H1 (cell line): Measurements from ENCODE around the gene FNDC10. TPM values are rescaled to one million over a fixed set of nuclear protein-coding genes. Genes with fewer than 3 reads are reported as not detected.

Experiments
- CHD2 ChIP-seq: IDR thresholded peaks from 2 replicates; pipeline ENCODE4 v1.6.1; 2012; ENCODE audit warnings: low read length, improper control_type of control experiment
- CREB1 ChIP-seq: IDR thresholded peaks from 2 replicates; pipeline ENCODE4 v1.6.1; 2012; ENCODE audit warnings: inconsistent platforms
- EZH2 ChIP-seq: fragments of 200-600 bp; sonication (generic); IDR thresholded peaks from 2 replicates; pipeline ENCODE4 v1.7.1; 2012; ENCODE audit warnings: low read depth, mild to moderate bottlenecking, moderate library complexity, low read length, inconsistent platforms; ENCODE audit not compliant: severe bottlenecking
- KDM5A ChIP-seq: fragments of 200-600 bp; IDR thresholded peaks from 2 replicates; pipeline ENCODE4 v1.7.1; 2012; ENCODE audit warnings: mild to moderate bottlenecking, low read length, inconsistent platforms, mixed read lengths
- MAX ChIP-seq: IDR thresholded peaks from 2 replicates; pipeline ENCODE4 v1.6.1; 2012; ENCODE audit warnings: inconsistent platforms
- POLR2AphosphoS5 ChIP-seq: IDR thresholded peaks from 2 replicates; pipeline ENCODE4 v1.6.1; 2011; ENCODE audit warnings: low read depth, low read length
- RBBP5 ChIP-seq: IDR thresholded peaks from 2 replicates; pipeline ENCODE4 v1.7.1; 2012; ENCODE audit warnings: low read depth, mild to moderate bottlenecking, inconsistent platforms, low read length, moderate library complexity, borderline replicate concordance
- RFX5 ChIP-seq: IDR thresholded peaks from 2 replicates; pipeline ENCODE4 v1.6.1; 2011; ENCODE audit warnings: low read depth, low read length, improper control_type of control experiment, borderline replicate concordance
- SAP30 ChIP-seq: fragments of 300-600 bp; sonication (generic); IDR thresholded peaks from 2 replicates; pipeline ENCODE4 v1.7.1; 2012; ENCODE audit warnings: low read length, moderate library complexity, mild to moderate bottlenecking, inconsistent platforms; ENCODE audit not compliant: insufficient read depth, insufficient replicate concordance
- SP2 ChIP-seq: IDR thresholded peaks from 2 replicates; pipeline ENCODE4 v1.6.1; 2012; ENCODE audit warnings: mild to moderate bottlenecking, low read length, inconsistent platforms
- polyA plus RNA-seq, 7 experiments: library from polyadenylated mRNA; depleted of rRNA in 3 of 7; stranded (reverse) in 5 of 7; unstranded in 2 of 7; fragments of >200 nt in 5 of 7; fragments of 200-250 nt in 2 of 7; gene quantifications; 1 replicate in 5 of 7; 2 replicates in 1 of 7; 4 replicates in 1 of 7; pipeline versions ENCODE4 v1.2.1 to v1.2.3, GENCODE V29; 2011 to 2013; ENCODE audit warnings: missing spikeins in 2 of 7, mixed read lengths in 2 of 7
- total RNA-seq: library from RNA; stranded (reverse); fragmentation: NEBNext Ultra II Directional; extraction: Animal tissue kit (Norgen Biotek cat#: 25700); gene quantifications from 2 replicates; pipeline ENCODE4 v1.2.1, GENCODE V29; 2021
- TF ChIP-seq, protein P1 (sequence below): IDR thresholded peaks from 2 replicates; pipeline ENCODE4 v1.6.1; 2012; ENCODE audit warnings: inconsistent platforms

The FNDC10 gene
- total and polyA plus RNA-seq, 2 of the 8 experiments (the other 6 are each of a cell fraction or from before 2014, with no cell fraction given): 19.0 to 21.8 TPM

DNA sequence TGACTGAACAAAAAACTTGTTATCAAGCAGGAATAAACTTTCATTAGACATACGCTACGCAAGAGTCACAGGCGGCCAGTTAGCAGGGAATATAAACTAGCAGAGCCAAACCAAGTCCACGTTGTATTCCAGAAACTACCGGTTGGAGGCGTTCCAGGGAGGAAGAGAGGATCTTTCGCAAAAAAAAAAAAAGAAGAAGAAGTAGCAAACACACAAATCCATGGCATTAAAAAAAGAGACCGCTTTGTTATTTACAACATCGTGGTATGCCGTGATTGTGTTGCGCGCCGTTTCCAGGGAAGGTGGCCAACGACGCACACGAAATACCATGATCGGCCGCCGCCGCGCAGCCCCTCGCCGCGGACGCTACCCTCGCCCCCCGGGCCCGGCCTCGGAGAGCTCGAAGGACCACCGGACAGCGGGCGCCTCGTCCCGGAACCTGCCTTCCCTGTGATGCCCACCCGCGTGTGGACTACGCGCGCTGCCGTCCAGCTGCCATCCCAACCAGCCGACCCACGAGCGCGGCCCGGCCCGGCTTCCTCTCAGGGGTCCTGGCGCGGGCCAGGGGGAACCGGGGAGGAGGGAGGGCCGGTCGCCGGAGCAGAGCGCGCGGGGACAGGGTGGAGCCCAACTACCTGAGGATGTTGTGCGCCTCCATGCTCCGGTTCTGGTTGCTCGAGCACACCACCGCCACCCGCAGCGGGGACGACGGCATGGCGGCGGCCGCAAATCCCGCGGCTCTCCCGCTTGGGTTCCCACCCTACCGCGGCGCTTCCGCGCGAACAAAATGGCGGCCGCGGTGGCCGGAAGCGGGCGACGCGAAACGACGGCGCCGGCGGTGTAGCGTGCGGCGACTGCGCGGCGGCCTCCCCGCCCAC lies 25.9 kb downstream of the FNDC10 start (continued):
- TF ChIP-seq, protein P1, sequence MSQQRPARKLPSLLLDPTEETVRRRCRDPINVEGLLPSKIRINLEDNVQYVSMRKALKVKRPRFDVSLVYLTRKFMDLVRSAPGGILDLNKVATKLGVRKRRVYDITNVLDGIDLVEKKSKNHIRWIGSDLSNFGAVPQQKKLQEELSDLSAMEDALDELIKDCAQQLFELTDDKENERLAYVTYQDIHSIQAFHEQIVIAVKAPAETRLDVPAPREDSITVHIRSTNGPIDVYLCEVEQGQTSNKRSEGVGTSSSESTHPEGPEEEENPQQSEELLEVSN: no peak
- TF ChIP-seq EZH2 (no peak), RBBP5 (peak; percentile 71; the same call in 1 of the 2 replicates), CHD2 (peak; percentile 11; the same call in 1 of the 2 replicates), SAP30 (no peak), RFX5 (no peak), CREB1 (no peak), SP2 (no peak), POLR2AphosphoS5 (peak; percentile 83), MAX (no peak), KDM5A (peak; percentile 63; the same call in 1 of the 2 replicates)
- TF ChIP-seq, all 59 proteins: peak for 11
